IMR-90 (cell line): Measurements from ENCODE around the gene COL15A1. TPM values are rescaled to one million over a fixed set of nuclear protein-coding genes. Genes with fewer than 3 reads are reported as not detected.

Source experiments
- ATAC-seq: fragments of 200-7000 bp; cut with Tn5 transposase; 2 replicates; pipeline ENCODE4 v1.9.1; 2020; ENCODE audit warnings: low read depth, mild to moderate bottlenecking, moderate library complexity
- BruUV-seq: library from RNA; stranded (reverse); fragments of 400-500 nt; replicated peaks from 2 replicates; lab custom pipeline; 2021; lab: Mats Ljungman, UMichigan
- CTCF ChIA-PET: fragments of 300-600 bp; formaldehyde crosslinking; extraction: SDS; loops from one replicate; lab custom pipeline; 2021; ENCODE audit warnings: antibody characterized with exemption; lab: Yijun Ruan, JAX
- POLR2A ChIA-PET: fragments of 300-600 bp; sonication (Branson Sonifier 250); formaldehyde crosslinking; loops from one replicate; lab custom pipeline; 2022; ENCODE audit warnings: antibody characterized with exemption; ENCODE audit not compliant: unreplicated experiment; lab: Charles Lee
- DNase-seq: peaks from one replicate; pipeline ENCODE4 v3.0.0; 2013
- H2AFZ ChIP-seq: replicated peaks from 2 replicates; pipeline ENCODE3; 2013; ENCODE audit warnings: low read length, mild to moderate bottlenecking; ENCODE audit not compliant: poor library complexity
- H2AK5ac ChIP-seq: 2 replicates; pipeline ENCODE4 v1.6.1; 2013; ENCODE audit warnings: low read depth, low read length, inconsistent platforms
- H2AK9ac ChIP-seq: replicated peaks from 2 replicates; pipeline ENCODE3; 2013; ENCODE audit warnings: mild to moderate bottlenecking, low read depth, low read length, moderate library complexity; ENCODE audit not compliant: poor library complexity
- H2BK120ac ChIP-seq: 2 replicates; pipeline ENCODE4 v1.6.1; 2013; ENCODE audit warnings: low read depth, low read length, inconsistent platforms
- H2BK15ac ChIP-seq: 3 replicates; pipeline ENCODE4 v1.6.1; 2013; ENCODE audit warnings: low read depth, low read length, inconsistent platforms
- H2BK20ac ChIP-seq: 2 replicates; pipeline ENCODE4 v1.6.1; 2013; ENCODE audit warnings: low read depth, mild to moderate bottlenecking, inconsistent platforms, low read length, moderate library complexity
- H2BK5ac ChIP-seq: 2 replicates; pipeline ENCODE4 v1.6.1; 2013; ENCODE audit warnings: mild to moderate bottlenecking, low read depth, low read length, inconsistent platforms; ENCODE audit not compliant: poor library complexity, severe bottlenecking
- H3K14ac ChIP-seq: replicated peaks from 2 replicates; pipeline ENCODE4 v1.6.1; 2013; ENCODE audit warnings: low read depth, low read length, inconsistent platforms
- H3K18ac ChIP-seq: 2 replicates; pipeline ENCODE4 v1.6.1; 2013; ENCODE audit warnings: low read depth, low read length, control low read depth
- H3K23ac ChIP-seq: 2 replicates; pipeline ENCODE4 v1.6.1; 2013; ENCODE audit warnings: low read depth, low read length, inconsistent platforms
- H3K27ac ChIP-seq: 2 replicates; pipeline ENCODE4 v1.5.1; 2013; ENCODE audit warnings: mild to moderate bottlenecking, control low read depth, low read length; ENCODE audit not compliant: insufficient read depth
- H3K27me3 ChIP-seq: 2 replicates; pipeline ENCODE4 v1.6.1; 2013; ENCODE audit warnings: low read length; ENCODE audit not compliant: control insufficient read depth, insufficient read depth
- H3K36me3 ChIP-seq: 2 replicates; pipeline ENCODE4 v1.6.1; 2013; ENCODE audit warnings: low read length, mixed read lengths; ENCODE audit not compliant: control insufficient read depth, insufficient read depth
- H3K4ac ChIP-seq: 2 replicates; pipeline ENCODE4 v1.6.1; 2013; ENCODE audit warnings: low read depth, low read length, inconsistent platforms
- H3K4me1 ChIP-seq: 2 replicates; pipeline ENCODE4 v1.6.1; 2013; ENCODE audit warnings: low read length, mixed read lengths; ENCODE audit not compliant: control insufficient read depth, insufficient read depth
- H3K4me2 ChIP-seq: 2 replicates; pipeline ENCODE4 v1.6.1; 2013; ENCODE audit warnings: low read depth, mild to moderate bottlenecking, control low read depth, low read length, moderate library complexity
- H3K4me3 ChIP-seq: 2 replicates; pipeline ENCODE4 v1.5.1; 2013; ENCODE audit warnings: low read depth, mild to moderate bottlenecking, control low read depth, low read length, moderate library complexity; ENCODE audit not compliant: insufficient read depth
- H3K56ac ChIP-seq: 2 replicates; pipeline ENCODE4 v1.6.1; 2013; ENCODE audit warnings: low read length, inconsistent platforms; ENCODE audit not compliant: insufficient read depth; ENCODE audit errors: extremely low read depth
- H3K79me1 ChIP-seq, 2 experiments: 2 replicates each; pipeline ENCODE4 v1.6.1; 2013; ENCODE audit warnings: low read length in 2 of 2, inconsistent platforms in 1 of 2, low read depth in 1 of 2
- H3K9ac ChIP-seq: 2 replicates; pipeline ENCODE4 v1.6.1; 2013; ENCODE audit warnings: low read depth, low read length, control low read depth
- H3K9me1 ChIP-seq: 2 replicates; pipeline ENCODE4 v1.6.1; 2013; ENCODE audit warnings: low read length, inconsistent platforms; ENCODE audit not compliant: insufficient read depth
- H3K9me3 ChIP-seq: 2 replicates; pipeline ENCODE4 v1.6.1; 2013; ENCODE audit warnings: low read length; ENCODE audit not compliant: control insufficient read depth, insufficient read depth
- H4K20me1 ChIP-seq: 2 replicates; pipeline ENCODE4 v1.6.1; 2013; ENCODE audit warnings: low read length, inconsistent platforms; ENCODE audit not compliant: insufficient read depth
- H4K5ac ChIP-seq: 2 replicates; pipeline ENCODE4 v1.6.1; 2013; ENCODE audit warnings: mild to moderate bottlenecking, low read depth, low read length, control low read depth
- H4K8ac ChIP-seq, 2 experiments: 2 replicates each; pipeline ENCODE4 v1.6.1; 2013; ENCODE audit warnings: low read depth in 2 of 2, low read length in 2 of 2, control low read depth in 1 of 2, inconsistent platforms in 1 of 2
- H4K91ac ChIP-seq: 2 replicates; pipeline ENCODE4 v1.6.1; 2013; ENCODE audit warnings: low read depth, low read length, inconsistent platforms; ENCODE audit not compliant: insufficient read depth
- BHLHE40 ChIP-seq: fragments of 150-350 bp; IDR thresholded peaks from 2 replicates; pipeline ENCODE4 v1.6.1; 2016; ENCODE audit warnings: mild to moderate bottlenecking, low read depth, low read length
- CTCF ChIP-seq: conservative IDR thresholded peaks from 2 replicates; pipeline ENCODE4 v1.5.1; 2012; ENCODE audit warnings: mild to moderate bottlenecking, low read depth, low read length, improper control_type of control experiment
- ELK1 ChIP-seq: fragments of 150-350 bp; IDR thresholded peaks from 2 replicates; pipeline ENCODE4 v1.6.1; 2016; ENCODE audit warnings: low read depth, mild to moderate bottlenecking, low read length, moderate library complexity, borderline replicate concordance
- MAFK ChIP-seq: IDR thresholded peaks from 2 replicates; pipeline ENCODE4 v1.6.1; 2012; ENCODE audit warnings: low read depth, low read length, improper control_type of control experiment
- MAZ ChIP-seq: IDR thresholded peaks from 2 replicates; pipeline ENCODE4 v1.6.1; 2012; ENCODE audit warnings: low read depth, mild to moderate bottlenecking, low read length, improper control_type of control experiment, moderate library complexity, borderline replicate concordance
- MXI1 ChIP-seq: IDR thresholded peaks from 2 replicates; pipeline ENCODE4 v1.6.1; 2012; ENCODE audit warnings: low read depth, mild to moderate bottlenecking, low read length, moderate library complexity, borderline replicate concordance
- NFE2L2 ChIP-seq: fragments of 150-350 bp; IDR thresholded peaks from 2 replicates; pipeline ENCODE4 v1.6.1; 2016; ENCODE audit warnings: low read depth, mild to moderate bottlenecking, low read length
- RAD21 ChIP-seq: IDR thresholded peaks from 2 replicates; pipeline ENCODE4 v1.6.1; 2012; ENCODE audit warnings: low read length, improper control_type of control experiment
- RCOR1 ChIP-seq: IDR thresholded peaks from 2 replicates; pipeline ENCODE4 v1.6.1; 2012; ENCODE audit warnings: mild to moderate bottlenecking, low read length, improper control_type of control experiment; ENCODE audit not compliant: insufficient replicate concordance
- RFX5 ChIP-seq: IDR thresholded peaks from 2 replicates; pipeline ENCODE4 v1.8.0; 2012; ENCODE audit warnings: low read depth, mild to moderate bottlenecking, low read length, moderate library complexity
- SMC3 ChIP-seq: fragments of 150-350 bp; IDR thresholded peaks from 2 replicates; pipeline ENCODE4 v1.6.1; 2016; ENCODE audit warnings: low read depth, mild to moderate bottlenecking, antibody characterized with exemption, low read length, moderate library complexity
- USF2 ChIP-seq: fragments of 150-350 bp; IDR thresholded peaks from 2 replicates; pipeline ENCODE4 v1.6.1; 2017; ENCODE audit warnings: mild to moderate bottlenecking, antibody characterized with exemption, low read length, low read depth
- WGBS, 2 experiments: methylation state at CpG; one replicate each; pipeline versions ENCODE4 v1.1.5 to v1.1.7; 2013; ENCODE audit warnings: missing lambda C conversion rate in 2 of 2; ENCODE audit not compliant: insufficient read length in 1 of 2; ENCODE audit errors: extremely low coverage in 2 of 2; 5-methylcytosine and 5-hydroxymethylcytosine counted together
- dilution Hi-C: fragments of 300-500 bp; cut with HindIII; formaldehyde crosslinking; loops from one replicate; pipeline ENCODE4 v1.14.3; 2018; ENCODE audit warnings: low sequenced_read_pairs; ENCODE audit not compliant: unreplicated experiment
- in situ Hi-C: fragments of 300-500 bp; cut with MboI; formaldehyde crosslinking; loops from 3 replicates; pipeline ENCODE4 v1.14.3; 2019; ENCODE audit warnings: low sequenced_read_pairs, inconsistent platforms, mixed read lengths
- intact Hi-C: fragments of 100-400 bp; cut with micrococcal nuclease; formaldehyde crosslinking; loops from 2 replicates; pipeline ENCODE4 v1.10.0; 2022
- polyA plus RNA-seq, 3 experiments: library from polyadenylated mRNA; depleted of rRNA; stranded (reverse); fragments of >200 nt; gene quantifications; 2 replicates each; pipeline ENCODE4 v1.2.3, GENCODE V29; 2012; ENCODE audit warnings: low replicate concordance in 1 of 3
- total RNA-seq: library from RNA; depleted of rRNA; stranded (reverse); fragments of >200 nt; gene quantifications from 2 replicates; pipeline ENCODE4 v1.2.3, GENCODE V29; 2012

COL15A1 gene
- total and polyA plus RNA-seq, 2 of the 4 experiments (the other 2 are of a cell fraction): 2.2 to 3.7 TPM

- ChIA-PET CTCF (interaction anchor here (0.6 to 1.0 kb wide), 2 partner anchors 16 to 86 kb away, joined by 4 to 7 read pairs; no protein-coding TSS in a partner anchor), POLR2A (no interaction called here)
- H3K36me3 ChIP-seq: peaks cover 49% of the 10 kb centered on the region; the same call in 1 of the 2 replicates
- peak overlapping the region; percentile 56 for H3K23ac ChIP-seq
- dilution Hi-C loops: no loop called here
- H3K9me1 ChIP-seq: peaks cover 11% of the 10 kb centered on the region
- no peak overlapping the region for H2BK5ac ChIP-seq
- H2AK9ac ChIP-seq: no peak overlapping the region
- no peak overlapping the region for H2AFZ ChIP-seq
- no peak overlapping the region for H3K27ac ChIP-seq
- H2BK15ac ChIP-seq: peak overlapping the region; percentile 85; the same call in 1 of the 3 replicates
- H4K20me1 ChIP-seq: no peaks in the 10 kb centered on the region
- H3K4me2 ChIP-seq: no peak overlapping the region
- peak overlapping the region; percentile 25; the same call in 1 of the 2 replicates for H3K18ac ChIP-seq
- H3K27me3 ChIP-seq: no peaks in the 10 kb centered on the region
- no peaks in the 10 kb centered on the region for H3K9me3 ChIP-seq
- WGBS, 2 experiments: no CpG with 5 or more reads among the region's 8 CpGs
- peak overlapping the region; percentile 10 to 24; a peak in 1 of 4 replicates for H4K8ac ChIP-seq
- peak overlapping the region; percentile 67 for H3K4ac ChIP-seq
- peak overlapping the region; percentile 77; the same call in 1 of the 2 replicates for H2BK20ac ChIP-seq
- intact Hi-C loops: no loop called here
- in situ Hi-C loops: no loop called here
- H4K91ac ChIP-seq: peak overlapping the region; percentile 29; the same call in 1 of the 2 replicates
- no TSS peak for BruUV-seq
- peak overlapping the region; percentile 80; the same call in 1 of the 2 replicates for H2AK5ac ChIP-seq
- DNase-seq (no peak), ATAC-seq (no peak)
- peaks cover 11% of the 10 kb centered on the region; the same call in 1 of the 2 replicates for H3K4me1 ChIP-seq
- H3K14ac ChIP-seq: peak overlapping the region; percentile 29; the same call in 1 of the 2 replicates
- peak overlapping the region; percentile 12; the same call in 1 of the 2 replicates for H4K5ac ChIP-seq
- H3K4me3 ChIP-seq: no peak overlapping the region
- no peaks in the 10 kb centered on the region for H3K79me1 ChIP-seq
- H3K56ac ChIP-seq: no peak overlapping the region
- no peak overlapping the region for H3K9ac ChIP-seq
- H2BK120ac ChIP-seq: peak overlapping the region; percentile 54
- no peak for TF ChIP-seq RCOR1
- no peak for TF ChIP-seq MAZ
- no peak for TF ChIP-seq MAFK
- no peak for TF ChIP-seq MXI1
- no peak for TF ChIP-seq ELK1
- no peak for TF ChIP-seq USF2
- no peak for TF ChIP-seq CTCF
- no peak for TF ChIP-seq BHLHE40
- no peak for TF ChIP-seq RAD21
- TF ChIP-seq RFX5: no peak
- TF ChIP-seq SMC3: no peak
- TF ChIP-seq NFE2L2: no peak
Measured at GRCh38 chr9:99058964-99059921, 115.5 kb downstream of the COL15A1 start.
